ENCODE data around the gene HAGH.

The HAGH gene

DNA sequence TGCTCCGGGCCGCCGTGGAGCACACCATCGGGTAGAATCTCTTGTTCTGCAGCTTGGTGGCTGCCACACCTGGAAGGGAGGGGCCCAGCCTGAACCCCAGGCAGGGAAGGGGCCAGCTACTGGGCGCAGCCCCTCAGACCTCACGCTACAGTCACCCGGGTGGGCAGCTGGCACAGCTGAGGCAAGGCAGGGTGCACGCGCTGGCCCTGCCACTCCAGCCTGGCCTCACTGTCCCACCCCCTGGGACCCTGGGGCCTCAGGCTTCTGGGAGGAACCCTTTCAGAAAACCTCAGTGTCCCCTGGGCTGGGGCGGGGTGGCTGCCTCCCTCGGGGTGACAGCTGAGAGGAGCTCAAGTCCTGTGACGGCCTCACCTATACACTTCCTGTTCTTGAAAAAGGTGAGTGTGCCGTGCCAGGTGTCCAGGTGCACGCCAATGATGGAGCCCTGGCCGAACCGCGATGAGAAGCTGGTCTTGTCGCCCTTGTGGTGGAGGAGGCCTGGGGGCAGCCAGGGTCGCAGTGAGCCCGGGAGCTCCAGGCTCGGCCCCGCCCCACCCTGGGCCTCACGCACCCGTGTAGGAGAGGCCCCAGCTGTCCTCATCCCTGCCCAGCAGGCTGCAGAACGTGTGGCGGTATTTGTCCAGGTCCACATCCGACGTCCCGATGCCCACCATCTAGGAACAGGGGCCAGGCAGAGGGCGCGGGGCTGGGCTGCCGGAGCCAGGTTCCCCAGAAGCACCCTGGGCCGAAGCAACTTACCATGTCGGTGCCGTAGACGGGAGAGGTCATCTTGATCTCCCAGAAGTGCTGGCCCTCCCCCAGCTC, 49.0 kb downstream of the HAGH start:
- FAIRE-seq (no peak), DNase-seq (ENCODE audit: extremely low spot score, insufficient read length, low read depth) (no peak)

DNA sequence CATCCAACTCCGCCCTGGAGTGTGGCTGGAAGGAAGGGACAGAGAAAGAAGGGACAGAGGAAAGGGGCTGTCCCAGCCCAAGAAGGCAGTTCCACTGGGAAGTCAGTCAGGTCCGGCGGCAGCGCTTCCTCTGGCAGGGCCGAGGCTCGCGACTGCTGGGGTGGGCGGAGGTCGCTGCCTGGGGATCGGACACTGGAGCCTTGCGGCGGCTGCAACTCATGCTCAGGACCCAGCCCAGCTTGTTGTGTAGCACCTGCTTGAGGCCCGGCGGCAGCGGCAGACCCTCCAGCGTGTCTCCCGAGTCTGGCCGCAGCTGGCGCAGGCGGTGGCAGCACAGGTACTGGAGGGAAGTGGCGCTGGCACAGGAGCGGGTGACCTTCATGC, 49.6 kb downstream of the HAGH start:
- DNase-seq (ENCODE audit: extremely low spot score, insufficient read length, low read depth) = no peak
- FAIRE-seq = no peak

DNA sequence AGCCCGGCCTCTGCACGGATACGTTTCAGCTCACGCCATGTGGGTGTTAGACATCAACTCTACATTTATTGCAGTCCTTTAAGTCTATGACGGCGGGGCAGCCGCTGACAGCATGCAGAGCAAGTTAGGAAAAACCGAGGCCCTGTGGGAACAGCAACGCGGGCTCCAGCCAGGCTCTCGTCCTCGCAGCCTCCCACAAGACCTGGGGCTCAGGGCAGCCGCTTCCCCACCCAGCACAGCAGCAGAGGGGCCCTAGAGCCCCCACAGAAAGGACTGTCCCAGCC, 50.0 kb downstream of the HAGH start:
- DNase-seq (ENCODE audit: extremely low spot score, insufficient read length, low read depth) (no peak), FAIRE-seq (no peak)

GRCh38 chr16:1775846-1776671, 50.6 kb downstream of the HAGH start:
- FAIRE-seq (no peak), DNase-seq (ENCODE audit: extremely low spot score, insufficient read length, low read depth) (no peak)

DNA sequence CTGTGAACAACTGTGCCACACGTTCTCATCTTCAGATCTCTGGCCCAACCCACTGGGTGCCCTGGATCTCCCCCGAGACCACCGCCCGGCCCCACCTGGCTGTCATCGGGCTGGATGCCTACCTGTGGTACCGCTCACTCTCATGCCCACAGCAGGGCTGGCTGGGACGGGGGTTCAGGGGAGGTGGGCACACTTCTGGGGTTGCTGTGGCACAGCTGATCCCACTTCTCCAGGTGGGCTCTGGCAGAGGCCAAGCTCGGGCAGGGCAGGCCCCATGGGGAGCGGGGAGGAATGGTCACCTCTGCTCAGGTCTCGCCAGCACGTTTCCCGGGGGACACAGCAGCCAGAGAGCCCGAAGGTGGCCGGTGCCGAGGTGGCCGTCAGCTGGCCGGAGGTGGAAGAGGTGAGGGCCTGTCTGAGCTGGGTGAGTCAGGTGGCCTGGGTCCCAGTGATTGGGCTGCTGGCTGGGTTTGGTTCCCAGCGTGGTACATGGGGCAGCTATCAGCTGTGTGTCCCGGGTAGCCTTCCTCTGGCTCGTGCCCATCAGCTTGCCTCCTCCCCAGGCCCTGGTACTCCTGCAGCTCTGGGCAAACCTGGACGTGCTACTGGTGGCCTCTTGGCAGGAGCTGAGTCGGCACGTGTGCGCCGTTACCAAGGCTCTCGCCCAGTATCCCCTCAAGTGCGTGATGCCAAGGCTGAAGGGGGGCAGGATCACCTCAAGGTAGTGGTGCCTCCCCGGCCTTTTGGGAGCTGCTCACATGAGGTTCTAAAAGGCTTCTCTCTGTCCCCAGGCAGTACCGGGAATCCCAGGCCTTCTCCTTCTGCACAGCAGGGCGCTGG, 51.4 kb downstream of the HAGH start:
- FAIRE-seq (no peak), DNase-seq (ENCODE audit: extremely low spot score, insufficient read length, low read depth) (no peak)

GRCh38 chr16:1774448-1774780, 52.2 kb downstream of the HAGH start:
- FAIRE-seq (no peak), DNase-seq (ENCODE audit: extremely low spot score, insufficient read length, low read depth) (no peak)

DNA sequence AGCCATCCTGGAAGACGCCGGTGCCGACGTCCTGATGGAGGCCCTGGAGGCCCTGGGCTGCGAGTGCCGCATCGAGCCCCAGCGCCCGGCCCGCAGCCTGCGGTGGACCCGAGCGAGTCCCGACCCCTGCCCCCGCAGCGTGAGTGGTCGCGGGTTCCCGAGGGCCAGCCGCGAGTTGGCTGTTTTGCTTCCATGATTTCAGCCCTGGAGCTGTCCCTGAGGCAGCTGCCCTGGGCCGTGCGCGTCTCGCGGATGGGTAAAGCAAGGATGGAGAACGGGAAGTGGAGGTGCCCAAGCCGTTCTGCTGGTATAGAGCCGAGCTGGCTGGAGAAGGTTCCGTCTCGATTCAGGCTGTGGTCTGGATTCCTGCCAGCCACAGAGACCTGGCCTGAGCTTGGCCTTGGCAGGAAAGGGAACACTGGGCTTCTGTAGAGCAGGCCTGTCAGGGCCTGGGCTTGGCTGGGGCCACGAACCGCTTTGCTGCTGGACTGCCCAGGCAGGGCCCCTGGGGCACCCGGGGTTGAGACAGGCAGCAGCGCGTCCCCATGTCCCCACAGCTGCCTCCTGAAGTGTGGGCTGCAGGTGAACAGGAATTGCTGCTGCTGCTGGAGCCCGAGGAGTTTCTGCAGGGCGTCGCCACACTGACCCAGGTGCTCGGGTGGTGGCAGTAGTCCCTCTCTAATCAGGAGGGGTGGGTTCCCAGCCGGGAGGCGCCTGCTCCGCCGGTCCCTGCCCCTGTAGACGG, 52.8 kb downstream of the HAGH start:
- no peak for FAIRE-seq
- no peak for DNase-seq (ENCODE audit: extremely low spot score, insufficient read length, low read depth)

DNA sequence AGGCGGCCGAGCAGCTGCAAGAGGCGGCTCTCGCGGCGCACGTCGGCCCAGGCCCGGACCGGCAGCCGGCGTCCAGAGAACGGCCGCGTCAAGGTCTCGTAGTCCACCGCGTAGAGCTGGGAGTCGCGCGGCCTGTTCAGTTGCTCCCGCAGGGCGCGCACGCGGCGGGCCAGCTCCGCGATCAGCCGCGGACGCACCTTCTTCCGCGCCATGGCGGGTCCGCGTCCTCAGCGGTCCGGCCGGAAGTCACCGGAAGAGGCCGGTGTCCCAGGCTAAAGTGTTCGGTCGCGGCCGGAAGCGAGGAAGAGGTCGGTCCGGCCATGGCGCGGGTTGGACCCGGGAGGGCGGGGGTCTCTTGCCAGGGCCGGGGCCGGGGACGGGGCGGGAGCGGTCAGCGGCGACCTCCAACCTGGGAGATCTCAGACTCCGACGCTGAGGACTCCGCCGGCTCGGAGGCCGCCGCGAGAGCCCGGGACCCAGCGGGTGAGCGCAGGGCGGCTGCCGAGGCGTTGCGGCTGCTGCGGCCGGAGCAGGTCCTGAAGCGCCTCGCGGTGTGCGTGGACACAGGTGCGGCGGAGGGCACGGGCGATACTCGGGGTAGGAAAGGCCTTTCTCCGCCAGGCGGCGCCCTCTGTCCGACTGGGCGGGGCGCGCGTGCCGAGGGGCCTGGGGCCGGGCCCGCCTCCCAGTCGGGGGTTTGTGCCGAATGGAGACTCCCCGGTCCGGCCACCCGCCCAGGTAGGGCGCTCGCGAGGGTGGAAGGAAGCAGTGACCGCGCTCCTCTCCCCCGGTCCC, 53.5 kb downstream of the HAGH start, which contains the start of gene MRPS34:
Gene MRPS34 (minus strand): TSS at position 227 of the 795 bp plus-strand sequence. CDS start 15 bp downstream, at position 212.
- FAIRE-seq (peak; percentile 79), DNase-seq (ENCODE audit: extremely low spot score, insufficient read length, low read depth) (peak; percentile 77)

DNA sequence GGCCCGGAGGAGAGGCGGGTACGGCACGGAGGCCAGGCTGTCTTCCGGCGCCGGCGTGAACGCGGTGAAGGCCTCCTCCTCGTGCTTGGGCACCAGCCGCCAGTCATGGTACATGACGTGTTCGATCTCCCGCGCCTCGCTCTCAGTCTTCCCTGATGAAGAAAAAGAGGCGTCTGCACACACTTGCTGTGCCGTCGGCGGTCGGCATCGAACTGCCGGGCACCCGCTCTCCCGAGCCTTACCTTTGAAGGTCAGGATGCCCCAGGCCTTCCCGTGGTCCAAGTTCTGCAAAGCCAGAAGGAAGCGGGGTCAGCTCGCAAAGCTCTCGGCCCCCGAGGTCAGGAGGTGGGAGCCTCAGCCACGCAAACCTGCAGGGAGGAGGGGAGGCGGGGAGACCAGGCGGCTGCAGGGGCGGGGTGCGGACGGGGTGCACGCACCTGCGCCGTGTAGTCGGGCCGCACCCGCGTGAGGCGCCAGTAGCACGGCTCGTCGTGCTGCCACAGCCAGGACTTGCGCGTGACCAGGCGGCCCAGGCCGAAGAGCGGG, 54.2 kb downstream of the HAGH start, which contains the start of gene EME2:
Gene EME2 (plus strand): TSS at position 449 of the 546 bp plus-strand sequence. CDS start 418 bp downstream, outside the sequence.
- DNase-seq (ENCODE audit: extremely low spot score, insufficient read length, low read depth) (no peak), FAIRE-seq (no peak)

- FAIRE-seq (peak; percentile 21), DNase-seq (ENCODE audit: extremely low spot score, insufficient read length, low read depth) (no peak)
Observed at GRCh38 chr16:1771864-1772361, 54.7 kb downstream of the HAGH start.

- peak; percentile 58 for DNase-seq (ENCODE audit: extremely low spot score, insufficient read length, low read depth)
- FAIRE-seq = peak; percentile 74
Observed at GRCh38 chr16:1771188-1771863, 55.3 kb downstream of the HAGH start, which contains the start of gene NME3. TSS of gene NME3 (minus strand) at chr16:1771543. CDS start at chr16:1771534, 9 bp downstream.

DNA sequence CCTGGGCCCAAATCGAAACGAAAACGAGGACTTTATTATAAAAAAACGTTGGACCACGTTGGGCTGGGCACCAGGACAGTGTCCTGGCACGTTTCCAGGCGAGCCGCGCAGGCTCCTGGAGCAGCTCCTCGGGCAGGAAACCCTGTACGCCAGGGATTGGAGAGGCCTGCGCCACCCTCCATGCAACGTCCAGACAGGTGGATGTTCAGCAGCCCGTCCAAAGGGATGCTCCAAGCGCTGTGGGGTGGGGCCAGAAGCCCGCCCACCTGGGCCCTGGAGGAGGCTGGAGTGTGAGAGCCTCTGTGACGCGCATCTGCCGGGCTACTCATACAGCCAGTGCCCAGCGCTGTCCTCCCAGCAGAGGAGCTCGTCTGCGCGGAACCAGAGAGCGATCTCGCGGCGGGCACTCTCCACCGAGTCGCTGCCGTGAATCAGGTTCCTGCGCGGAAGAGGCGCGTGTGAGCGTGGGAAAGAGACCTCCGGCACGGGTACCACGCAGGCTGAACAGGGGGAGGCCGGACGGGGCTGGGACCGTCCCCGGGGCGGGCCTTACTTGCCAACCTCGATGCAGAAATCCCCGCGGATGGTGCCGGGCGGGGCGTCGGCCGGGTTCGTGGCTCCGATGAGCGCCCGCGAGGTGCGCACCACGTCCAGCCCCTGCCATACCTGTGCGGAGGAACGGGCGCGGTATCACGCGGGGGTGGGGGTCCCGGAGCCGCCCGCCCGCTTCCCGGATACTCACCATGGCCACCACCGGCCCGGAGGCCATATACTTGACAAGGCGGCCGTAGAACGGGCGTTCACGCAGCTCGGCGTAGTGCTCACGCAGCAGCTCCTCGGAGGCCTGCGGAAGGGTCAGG, 56.1 kb downstream of the HAGH start:
- DNase-seq (ENCODE audit: extremely low spot score, insufficient read length, low read depth) (no peak), FAIRE-seq (peak; percentile 39)

DNA sequence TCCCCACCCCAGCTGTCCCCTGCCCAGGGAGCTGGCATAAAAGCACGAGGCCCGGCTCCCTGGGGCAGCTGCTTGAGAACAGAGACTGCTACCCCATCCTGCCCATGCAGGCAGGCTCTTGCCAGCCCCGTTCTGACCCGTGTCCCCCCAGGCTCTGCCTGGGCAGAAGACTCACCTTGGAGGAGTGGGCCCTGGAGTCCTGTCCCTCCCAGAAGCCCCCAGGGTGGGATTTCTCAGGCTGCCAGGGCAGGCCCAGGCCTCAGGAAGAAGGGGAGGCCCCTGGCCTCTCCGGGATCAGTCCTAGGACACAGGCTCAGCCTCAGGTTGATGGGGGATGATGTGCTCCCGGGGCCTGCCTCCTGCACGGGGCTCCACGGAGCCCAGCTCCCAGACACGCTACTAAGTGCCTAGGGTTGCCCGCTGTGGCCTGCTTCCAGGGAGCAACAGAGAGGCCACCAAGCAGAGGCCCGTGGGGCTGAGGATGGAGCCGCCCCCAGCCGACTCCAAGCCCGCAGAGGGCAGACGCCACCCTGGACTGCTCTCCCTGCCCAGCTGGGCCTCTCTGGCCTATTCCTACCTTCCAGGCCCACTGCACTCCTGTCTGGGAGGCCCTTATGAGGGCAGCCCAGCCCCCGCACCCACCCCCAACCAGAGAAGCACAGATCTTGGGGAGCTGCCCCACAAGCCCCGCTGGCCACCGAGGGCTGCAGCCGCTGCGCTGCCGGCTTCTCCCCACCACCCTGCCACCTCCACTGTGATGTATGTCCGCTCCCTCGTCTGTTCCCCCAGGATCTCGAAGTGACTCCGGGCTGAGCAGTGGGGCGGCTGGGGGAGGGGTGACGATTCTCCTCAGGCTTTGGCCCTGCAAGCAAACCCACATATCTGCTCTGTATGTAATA, 57.0 kb downstream of the HAGH start:
- no peak for DNase-seq (ENCODE audit: extremely low spot score, insufficient read length, low read depth)
- FAIRE-seq = no peak

- FAIRE-seq = no peak
- no peak for DNase-seq (ENCODE audit: extremely low spot score, insufficient read length, low read depth)
Observed at GRCh38 chr16:1768767-1769401, 57.7 kb downstream of the HAGH start.

DNA sequence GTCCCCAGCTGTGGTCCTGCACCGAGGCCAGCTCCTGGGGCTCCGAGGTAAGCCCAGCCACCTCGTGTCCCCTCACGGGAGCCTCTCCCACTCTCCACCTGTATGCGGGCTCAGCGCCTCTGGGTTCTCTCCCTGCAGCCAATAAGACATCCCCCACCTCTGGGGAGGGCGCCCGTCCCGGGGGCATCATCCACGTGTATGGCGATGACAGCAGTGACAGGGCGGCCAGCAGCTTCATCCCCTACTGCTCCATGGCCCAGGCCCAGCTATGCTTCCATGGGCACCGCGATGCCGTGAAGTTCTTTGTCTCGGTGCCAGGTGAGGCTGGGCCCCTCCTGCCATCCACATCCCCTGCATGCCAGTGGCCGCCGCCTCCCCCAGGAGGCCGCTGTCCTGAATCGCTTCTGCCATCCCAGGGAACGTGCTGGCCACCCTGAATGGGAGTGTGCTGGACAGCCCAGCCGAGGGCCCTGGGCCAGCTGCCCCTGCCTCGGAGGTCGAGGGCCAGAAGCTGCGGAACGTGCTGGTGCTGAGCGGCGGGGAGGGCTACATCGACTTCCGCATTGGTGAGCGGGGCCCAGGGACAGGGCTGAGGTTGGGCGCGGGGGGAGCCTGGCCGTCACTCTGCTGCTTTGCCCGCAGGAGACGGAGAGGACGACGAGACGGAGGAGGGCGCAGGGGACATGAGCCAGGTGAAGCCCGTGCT, 58.4 kb downstream of the HAGH start:
- no peak for DNase-seq (ENCODE audit: extremely low spot score, insufficient read length, low read depth)
- FAIRE-seq = no peak
